Cerebellar cortex (tissue), 1 donor: ENCODE results near the gene TGFBR3L.
"Not testable (repeated sequence)": the region's sequence is repeated elsewhere in the genome, so short reads cannot be mapped to it uniquely, and the experiment has no call there.

Experiments
- DNase-seq: peaks from one replicate; pipeline ENCODE4 v3.0.0-alpha.2; 2015; ENCODE audit warnings: low spot score

TGFBR3L gene

DNA sequence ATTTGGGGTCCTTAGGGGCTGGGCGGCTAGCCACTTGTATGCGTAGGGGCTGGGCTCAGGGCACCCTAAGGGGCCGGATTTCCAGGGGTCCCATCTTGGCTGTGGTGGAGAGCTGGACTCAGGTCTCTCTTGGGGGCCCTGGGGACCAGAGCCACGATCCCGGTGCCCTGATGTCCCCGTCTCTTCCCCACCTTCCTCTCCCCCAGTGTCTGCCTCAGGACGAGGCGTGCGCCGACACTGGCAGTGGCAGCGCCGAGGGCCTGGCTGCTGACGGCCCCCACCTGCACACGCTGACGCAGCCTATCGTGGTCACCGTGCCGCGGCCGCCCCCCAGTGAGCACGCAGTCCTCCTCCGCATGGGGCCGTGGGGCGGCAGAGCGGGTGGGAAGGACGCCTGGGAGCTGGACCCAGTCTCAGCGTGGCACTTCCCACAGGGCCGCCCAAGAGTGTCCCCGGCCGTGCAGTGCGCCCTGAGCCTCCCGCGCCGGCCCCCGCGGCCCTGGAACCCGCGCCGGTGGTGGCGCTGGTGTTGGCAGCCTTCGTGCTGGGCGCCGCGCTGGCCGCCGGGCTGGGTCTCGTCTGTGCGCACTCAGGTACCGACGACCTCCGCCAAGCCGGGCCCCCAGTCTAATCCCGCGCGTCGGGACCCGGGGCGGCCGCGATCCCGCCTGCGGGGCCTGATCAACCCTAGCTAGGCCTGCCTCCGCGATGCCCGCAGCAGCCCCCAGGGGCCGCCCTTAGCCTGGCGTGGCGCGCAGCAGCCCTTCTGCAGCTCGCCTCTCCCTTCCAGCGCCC is 2.8 kb downstream of the TGFBR3L start:
- DNase-seq: peak; percentile 65

DNA sequence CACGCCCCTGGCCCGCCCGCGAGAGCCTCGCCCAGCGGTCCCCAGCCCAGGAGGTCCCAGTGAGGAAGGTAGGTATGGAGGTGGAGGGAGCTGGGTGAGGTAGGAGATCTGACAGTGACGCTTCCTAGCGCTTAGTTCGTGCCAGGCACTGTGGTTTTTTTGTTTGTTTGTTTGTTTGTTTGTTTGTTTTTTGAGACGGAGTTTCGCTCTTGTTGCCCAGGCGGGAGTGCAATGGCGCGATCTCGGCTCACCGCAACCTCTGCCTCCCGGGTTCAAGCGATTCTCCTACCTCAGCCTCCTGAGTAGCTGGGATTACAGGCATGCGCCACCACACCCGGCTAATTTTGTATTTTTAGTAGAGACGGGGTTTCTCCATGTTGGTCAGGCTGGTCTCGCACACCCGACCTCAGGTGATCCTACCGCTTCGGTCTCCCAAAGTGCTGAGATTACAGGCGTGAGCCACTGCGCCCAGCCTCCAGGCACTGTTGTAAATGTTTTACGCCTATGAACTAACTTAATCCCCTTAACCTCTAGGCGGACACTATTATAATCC is 3.5 kb downstream of the TGFBR3L start:
- not testable (repeated sequence) for DNase-seq

DNA sequence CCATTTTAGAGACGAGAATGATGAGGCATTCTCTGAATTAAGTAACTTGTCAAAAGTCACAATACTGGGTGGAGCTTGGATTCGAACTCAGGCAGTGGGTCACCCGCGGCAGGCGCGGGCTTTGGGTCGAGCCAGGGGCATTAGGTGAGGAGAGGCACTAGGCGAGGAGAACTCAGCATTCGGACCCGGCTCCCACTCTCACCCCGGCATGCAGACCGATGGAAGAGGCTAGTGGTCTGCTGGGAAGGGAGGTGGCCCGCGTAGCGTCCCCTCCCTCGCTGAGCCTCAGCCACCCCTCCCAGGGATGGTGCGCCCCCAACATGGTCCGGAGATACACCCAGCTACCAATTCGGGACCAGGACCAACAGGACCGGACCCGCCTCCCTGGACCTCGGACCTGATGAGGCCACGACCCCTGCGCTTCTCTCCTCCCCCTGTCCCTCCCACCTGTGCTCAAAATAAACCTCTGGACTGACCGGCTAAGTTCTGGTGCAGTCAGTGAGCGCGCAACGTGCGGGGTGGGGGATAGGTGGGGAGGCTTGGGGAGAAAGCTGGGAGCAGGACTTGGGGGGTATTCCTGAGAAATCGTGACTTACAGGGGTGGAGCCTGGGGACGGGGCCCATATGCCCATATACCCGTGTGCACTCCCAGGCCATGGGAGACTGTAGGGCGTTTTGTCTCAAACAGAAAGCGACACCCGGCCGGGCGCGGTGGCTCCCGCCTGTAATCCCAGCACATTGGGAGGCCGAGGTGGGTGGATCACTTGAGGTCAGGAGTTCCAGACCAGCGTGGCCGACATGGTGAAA is 4.2 kb downstream of the TGFBR3L start:
- DNase-seq: no peak

DNA sequence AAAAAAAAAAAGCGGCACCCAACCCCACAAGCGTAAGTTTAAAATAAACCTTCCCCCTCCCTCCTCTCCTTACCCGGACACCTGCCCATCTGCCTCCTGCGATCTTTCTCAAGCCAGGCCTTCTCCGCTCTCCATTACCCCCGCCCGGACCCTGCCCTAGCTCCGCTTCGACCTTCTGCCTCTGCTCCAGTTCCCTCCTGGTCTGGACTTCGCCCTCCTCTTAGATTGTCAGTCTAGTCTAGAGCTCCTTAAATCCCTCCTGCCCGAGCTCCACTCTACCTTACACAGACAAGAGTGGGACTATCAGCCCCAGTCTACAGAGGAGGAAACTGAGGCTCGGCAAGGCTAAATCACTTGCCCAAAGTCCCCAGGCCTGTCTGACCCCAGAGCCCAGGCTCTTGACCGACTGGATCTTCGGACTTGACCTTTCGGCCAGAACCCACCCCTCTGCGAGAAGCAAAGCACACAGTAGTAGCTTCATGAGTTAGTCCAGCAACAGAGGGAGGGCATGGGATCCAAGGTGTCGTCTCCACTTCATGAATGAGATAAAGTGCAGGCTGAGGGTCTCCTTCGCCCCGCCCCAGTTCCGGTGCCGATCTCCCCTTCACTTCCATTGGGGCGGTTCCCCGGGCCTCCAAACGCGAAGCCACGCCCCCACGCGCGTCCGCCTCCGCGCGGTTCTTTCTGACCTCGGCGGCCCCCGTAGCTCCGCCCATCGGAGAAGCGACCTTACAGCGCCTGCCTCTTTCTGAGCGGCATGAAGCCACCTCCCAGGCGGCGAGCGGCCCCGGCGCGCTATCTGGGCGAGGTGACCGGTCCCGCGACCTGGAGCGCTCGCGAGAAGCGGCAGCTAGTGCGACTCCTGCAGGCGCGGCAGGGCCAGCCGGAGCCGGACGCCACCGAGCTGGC is 5.2 kb downstream of the TGFBR3L start, which contains the start of gene SNAPC2:
Gene SNAPC2 (plus strand): TSS at position 729 of the 909 bp plus-strand sequence. CDS start 29 bp downstream, at position 758.
- DNase-seq: peak; percentile 88

DNA sequence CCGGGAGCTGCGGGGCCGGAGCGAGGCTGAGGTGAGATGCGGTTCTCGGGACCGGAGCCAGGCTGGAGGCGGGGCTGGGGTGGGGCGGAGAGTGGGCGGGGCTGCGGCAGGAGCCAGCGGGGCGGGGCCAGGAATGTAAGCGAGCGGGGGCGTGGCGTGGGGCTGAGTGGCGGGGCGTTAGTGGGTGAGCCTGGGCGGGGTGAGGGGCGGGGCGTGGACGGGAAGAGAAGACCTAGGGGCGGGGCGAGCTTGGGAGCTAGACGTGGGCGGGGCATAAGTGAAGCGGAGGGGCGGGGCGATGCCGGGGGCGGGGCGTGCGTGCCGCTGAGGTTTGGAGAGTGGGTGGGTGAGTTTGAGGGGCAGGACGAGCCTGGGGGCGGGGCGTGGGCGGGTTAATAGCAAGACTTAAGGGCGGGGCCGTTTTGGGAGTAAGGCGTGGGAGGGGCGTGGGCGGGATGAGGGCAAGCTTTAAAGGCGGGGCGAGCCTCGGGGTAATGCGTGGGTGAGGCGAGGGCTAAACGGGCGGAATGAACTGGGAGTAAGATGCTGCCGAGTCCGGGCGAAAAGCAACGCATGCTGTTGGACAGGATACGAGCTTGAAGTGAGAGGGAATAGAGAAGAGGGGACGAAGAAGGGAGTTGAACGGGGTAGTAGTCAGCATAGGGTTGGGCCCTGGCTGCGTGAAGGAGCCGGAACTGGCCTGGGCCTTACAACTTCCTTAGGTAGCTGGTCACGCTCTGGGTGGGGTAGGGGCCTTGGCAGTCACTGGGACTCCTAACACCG is 6.1 kb downstream of the TGFBR3L start:
- peak; percentile 95 for DNase-seq

DNA sequence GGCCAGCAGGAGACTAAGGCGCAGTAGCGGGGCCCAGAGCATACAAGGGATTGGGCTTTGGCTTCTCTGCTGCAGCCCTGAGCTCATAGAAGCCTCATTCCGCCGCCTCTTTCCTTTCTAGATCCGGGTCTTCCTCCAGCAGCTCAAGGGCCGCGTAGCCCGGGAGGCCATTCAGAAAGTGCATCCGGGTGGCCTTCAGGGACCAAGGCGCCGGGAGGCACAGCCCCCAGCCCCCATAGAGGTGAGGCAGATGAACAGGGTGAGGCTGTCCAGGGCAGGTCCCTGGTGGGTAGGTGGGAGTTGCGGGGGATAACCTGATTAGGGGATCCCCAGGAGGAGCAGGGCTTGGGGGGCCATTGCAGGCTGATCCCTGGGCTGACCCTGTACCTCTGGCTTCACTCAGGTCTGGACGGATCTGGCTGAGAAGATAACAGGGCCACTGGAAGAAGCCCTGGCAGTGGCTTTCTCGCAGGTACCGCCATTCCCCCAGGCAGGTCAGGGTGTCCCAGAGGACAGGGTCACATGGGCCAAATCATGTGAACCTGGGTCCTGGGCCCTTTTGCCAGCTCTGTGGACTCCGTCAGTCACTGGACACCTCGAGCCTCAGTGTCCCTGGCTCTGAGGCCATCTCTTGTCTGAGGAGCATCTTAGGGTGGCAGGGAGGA is 6.8 kb downstream of the TGFBR3L start:
- no peak for DNase-seq

DNA sequence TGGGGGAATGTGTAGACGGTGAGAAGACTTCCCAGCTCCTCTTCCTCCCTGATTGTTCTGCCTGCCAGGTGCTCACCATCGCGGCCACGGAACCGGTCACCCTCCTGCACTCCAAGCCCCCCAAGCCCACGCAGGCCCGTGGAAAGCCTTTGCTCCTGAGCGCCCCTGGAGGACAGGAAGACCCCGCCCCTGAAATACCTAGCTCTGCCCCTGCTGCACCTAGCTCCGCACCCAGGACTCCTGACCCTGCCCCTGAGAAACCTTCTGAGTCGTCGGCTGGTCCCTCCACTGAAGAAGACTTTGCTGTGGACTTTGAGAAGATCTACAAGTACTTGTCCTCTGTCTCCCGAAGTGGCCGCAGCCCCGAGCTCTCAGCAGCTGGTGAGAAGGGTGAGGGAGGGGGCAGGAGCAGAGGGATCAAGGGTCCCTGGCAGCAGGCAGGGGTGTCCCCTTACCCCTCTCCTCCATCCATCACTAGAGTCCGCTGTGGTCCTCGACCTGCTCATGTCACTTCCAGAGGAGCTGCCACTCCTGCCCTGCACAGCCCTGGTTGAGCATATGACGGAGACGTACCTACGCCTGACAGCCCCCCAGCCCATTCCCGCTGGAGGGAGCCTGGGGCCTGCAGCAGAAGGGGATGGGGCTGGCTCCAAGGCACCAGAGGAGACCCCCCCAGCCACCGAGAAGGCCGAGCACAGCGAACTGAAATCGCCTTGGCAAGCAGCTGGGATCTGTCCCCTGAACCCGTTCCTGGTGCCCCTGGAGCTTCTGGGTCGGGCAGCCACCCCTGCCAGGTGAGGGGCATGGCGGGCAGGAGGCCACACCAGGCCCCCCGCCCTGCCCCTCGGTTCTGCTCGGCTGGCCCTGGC is 7.6 kb downstream of the TGFBR3L start:
- no peak for DNase-seq

DNA sequence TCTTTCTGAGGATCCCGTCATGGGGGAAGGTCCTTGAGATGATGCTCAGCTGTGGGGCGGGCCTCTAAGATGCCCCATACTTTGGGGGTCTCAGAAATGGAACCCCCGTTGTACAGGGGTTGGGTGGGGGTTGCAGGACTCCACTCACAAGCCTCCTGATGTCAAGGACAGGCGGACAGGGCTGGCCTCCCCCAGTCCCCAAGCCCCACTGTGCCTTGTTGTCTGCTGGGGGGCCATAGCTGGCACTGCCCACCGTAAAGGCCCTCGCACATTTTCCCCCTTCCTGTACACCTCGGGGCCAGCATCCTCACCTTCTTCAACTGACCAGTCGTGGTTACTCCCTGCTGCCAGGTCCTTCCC is 8.2 kb downstream of the TGFBR3L start:
- no peak for DNase-seq

DNA sequence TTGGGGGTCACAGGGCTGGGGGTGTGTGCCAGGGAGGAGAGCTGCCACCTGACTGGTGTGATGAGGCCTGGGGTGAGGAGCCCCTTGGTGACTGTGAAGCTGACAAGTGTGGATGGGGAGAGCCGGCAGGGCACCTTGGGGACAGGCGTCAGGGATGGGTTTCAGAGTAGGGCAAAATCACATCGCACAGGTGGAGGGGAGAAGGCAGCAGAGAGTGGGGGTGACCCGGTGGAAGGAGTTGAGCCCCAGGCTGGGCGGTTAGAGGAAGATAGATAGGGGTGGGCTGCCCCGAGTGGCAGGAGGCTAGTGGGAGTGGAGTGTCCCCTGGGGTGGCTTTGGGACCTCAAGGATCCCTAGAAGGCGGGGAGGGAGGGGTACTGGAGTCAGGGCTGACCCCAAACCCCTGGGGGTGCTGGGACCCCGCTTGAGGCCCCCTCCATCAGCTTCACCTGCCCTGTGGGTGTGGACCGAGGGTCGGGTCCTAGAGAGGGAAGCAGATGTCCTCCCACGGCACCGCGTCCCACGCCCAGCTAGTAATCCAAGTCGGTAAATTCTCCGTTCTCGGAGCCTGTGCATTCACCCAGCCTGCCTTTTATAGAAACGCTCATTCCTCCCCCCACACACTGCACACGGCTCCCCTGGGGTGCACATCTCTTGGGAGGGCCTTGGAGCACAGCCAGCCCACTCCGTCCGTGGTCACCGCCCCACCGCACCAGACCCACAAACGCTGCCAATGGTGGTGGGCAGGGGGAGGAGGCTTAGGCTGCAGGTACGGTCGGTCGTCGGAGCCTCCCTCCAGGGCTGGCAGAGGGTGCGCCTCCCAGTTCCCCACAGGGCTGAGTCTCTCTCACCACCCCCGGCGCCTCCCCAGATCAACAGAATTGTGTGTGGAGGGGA is 8.9 kb downstream of the TGFBR3L start:
- DNase-seq: no peak

DNA sequence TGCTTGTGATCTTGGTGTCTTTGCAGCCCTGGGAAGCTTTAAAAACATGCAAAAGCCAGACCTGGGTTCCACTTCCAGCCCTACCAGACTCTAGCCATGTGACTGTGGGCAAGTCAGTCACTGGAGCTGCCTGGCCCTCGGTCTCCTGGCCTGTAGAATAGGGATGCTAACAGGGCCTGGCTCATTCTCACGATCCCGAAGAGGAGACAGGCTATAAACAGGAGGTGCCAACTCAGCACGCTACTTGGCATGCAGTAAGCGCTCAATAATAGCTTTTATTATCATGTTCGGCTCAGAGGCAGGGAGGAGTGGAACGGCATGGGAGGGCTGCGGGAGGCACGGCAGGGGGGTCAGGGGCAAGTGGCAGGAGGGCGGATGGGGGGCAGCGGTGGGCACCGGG is 9.6 kb downstream of the TGFBR3L start:
- DNase-seq: no peak

DNA sequence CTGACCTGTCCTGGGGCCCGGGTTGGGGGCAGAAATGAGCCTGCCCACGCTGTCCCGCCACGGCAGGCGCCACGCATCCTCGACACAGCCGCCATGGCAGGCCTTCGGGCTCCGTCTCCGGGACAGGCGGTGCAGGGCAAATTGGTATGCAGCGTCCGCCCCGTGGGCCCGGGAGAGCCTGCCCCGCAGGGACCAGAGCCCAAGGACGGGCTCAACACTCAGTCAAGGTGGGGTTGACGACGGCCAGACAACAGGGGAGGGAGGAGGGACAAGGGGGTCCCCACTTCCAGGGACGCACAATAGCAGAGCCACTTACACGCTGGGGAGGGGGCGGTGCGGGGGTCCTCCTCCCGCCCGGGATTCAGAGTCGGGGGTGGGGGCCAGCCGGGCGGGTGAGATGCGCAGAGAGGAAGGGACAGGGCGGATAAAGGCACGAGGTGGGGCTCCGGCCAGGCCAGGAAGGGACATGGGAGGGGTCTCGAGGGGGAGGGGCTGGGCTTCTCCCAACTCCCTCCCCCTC is 10.1 kb downstream of the TGFBR3L start:
- no peak for DNase-seq

DNA sequence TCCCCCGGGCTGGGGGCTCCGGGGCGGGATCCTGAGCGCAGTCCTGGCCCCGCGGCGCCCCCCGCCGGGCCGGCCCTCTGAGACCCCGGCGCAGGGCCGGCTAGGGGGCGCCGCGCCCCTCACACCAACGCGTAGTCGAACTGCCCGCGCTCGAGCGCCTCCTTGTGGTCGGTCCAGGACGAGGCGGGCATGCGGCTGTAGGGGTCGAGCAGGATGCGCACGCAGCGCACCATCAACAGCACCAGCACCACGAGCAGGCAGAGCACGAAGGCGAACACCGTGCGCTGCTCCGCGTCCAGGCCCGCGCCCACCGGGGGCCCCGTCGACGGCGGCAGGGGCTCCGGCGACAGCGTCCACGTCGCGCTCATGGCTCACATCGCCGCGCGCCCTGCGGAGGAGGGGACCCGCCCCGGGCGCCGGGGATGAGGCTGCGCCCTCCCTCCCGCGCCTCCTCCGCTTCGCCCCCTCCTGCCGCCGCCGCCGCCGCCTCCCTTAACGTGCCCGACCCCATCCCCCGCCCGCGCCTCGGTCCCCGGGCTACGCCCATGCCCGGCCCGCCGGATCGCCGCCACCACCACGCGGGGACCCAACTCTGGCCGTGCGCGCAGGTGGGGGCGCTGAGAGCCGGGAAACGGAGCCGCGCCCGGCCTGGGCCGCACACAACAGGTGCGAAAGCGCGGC is 10.7 kb downstream of the TGFBR3L start:
- peak; percentile 69 for DNase-seq

DNA sequence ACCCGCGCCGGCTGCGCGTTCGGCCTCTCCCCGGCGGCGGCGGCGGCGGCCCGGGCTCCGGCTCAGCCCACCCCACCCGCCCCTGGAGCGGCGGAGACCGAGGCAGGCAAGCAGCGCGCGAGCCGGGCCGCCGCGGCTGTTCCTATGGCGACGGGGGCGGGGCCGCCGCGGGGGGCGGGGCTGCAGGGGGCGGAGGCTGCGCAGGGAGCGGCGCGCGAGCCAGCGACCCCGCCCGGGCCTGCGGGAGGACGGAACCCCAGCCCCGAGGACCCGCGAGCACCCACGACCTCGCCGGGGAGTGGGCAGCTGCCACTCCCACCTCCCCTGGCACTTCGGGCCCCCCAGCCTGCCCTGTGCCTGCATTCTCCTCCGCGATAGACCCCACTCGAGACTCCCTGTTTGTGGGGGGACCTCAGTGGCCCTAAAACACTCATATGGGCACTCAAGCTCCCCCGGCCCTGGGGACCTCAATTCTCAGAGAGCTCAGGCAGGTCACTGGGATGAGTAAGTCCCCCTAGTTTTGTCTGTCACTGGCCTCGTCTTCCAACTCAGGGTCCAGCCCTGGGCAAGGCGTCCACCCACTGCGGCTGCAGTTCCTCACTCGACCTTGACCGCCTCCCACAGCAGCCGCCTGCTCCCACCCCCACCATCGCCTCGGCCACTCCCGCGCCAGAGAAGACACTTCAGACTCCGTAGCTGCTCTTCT is 11.5 kb downstream of the TGFBR3L start, which contains the start of gene CTXN1:
Gene CTXN1 (minus strand): TSS at position 115 of the 706 bp plus-strand sequence. CDS start 597 bp downstream, outside the sequence.
- DNase-seq: no peak

DNA sequence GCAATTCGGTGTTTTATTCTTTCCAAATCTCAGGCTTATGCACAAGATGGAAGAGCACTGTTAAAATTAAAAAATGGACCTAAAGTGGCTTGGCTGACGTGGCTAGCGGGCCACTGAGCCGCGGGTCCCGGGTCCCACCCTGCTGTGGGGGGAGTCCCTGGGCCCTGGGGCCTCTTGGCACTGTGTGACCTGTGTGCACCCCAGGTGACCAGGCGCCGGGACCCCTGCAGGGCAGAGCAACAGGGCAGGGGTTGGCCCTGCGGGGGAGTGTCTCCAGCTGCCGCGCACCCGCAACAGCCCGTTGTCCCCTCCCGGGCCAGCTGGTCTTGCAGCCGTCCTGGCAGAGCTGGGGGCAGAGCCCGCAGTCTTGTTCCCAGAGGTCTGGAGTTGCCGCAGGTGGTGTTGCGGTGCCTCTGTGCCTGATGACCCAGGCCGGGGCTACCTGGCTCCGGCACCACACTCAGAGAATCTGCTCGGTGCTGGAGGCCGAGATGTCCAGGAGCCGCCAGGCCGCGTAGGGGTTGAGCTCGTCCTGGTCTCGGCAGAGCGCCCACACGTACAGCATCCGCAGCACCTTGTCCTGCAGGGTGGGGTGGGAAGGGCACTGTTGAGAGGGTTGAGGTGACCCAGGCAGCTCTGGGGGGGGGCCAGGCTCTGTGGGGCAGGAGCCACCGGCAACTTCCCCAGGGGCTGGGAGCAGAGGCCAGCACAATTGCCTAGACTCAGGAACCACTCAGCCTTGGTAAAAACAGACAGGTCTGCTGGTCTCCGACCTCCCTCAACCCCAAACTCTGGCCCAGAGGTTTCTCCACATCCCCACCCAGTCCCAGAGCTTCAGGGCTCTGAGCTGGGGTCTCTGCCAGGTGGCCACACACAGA is 12.3 kb downstream of the TGFBR3L start:
- no peak for DNase-seq

DNA sequence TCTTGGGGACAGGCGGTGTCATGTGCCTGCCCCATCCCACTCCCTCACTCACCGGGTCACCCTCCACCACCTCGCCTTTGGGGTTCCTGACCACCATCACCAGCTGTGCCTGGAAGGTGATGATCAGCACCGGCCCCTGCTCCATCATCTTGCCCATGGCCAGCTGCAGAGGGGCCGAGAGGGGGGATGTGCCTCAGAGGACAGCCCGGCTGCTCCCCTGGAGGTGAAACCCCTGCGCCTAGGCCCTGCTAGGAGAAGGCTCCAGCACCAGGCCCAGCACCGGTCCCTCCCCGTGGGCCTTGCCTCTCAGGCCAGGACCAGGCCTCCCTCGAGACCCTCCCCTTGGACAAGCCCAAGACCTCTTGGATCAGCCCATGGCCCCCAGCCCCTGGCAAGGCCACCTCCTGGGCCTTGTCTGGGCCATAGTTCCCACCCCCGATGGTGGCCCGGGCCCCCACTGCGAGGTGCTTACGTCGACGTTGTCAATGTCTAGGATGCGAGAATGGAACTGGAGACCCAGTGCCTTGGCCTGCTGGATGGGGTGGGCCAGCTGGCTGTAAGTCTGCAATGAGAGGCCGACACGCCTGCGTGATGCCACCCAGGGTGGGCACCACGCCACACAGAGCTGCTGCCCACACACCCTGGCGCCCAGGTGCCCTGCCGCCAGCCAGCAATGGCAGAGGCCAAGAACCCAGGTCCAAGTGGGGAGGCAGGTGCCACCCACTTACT is 13.1 kb downstream of the TGFBR3L start:
- DNase-seq: no peak
